H1 (cell line): ENCODE measurements around the gene FBXL14.

ENCODE experiments used
- CHD2 ChIP-seq: IDR thresholded peaks from 2 replicates; pipeline ENCODE4 v1.6.1; 2012; ENCODE audit warnings: low read length, improper control_type of control experiment
- CTCF ChIP-seq, 3 experiments: IDR thresholded peaks; 1 replicate in 2 of 3; 2 replicates in 1 of 3; pipeline versions ENCODE4 v1.5.1 to v1.6.1; 2011; ENCODE audit warnings: low read length in 3 of 3, mild to moderate bottlenecking in 3 of 3, inconsistent platforms in 2 of 3, low read depth in 1 of 3, moderate library complexity in 1 of 3; ENCODE audit not compliant: insufficient read depth in 1 of 3; ENCODE audit errors: control extremely low read depth in 1 of 3
- GTF2F1 ChIP-seq: IDR thresholded peaks from 2 replicates; pipeline ENCODE4 v1.6.1; 2012; ENCODE audit warnings: low read depth, low read length, improper control_type of control experiment, borderline replicate concordance
- KDM1A ChIP-seq: fragments of 200-600, 300-600 bp; sonication (generic); IDR thresholded peaks from 2 replicates; pipeline ENCODE4 v1.7.1; 2016; ENCODE audit warnings: mild to moderate bottlenecking, low read length, borderline replicate concordance
- PHF8 ChIP-seq: fragments of 200-600 bp; sonication (generic); conservative IDR thresholded peaks from 2 replicates; pipeline ENCODE4 v1.7.1; 2012; ENCODE audit warnings: low read depth, mild to moderate bottlenecking, inconsistent platforms, low read length, moderate library complexity
- POLR2A ChIP-seq, 2 experiments: IDR thresholded peaks; 1 replicate in 1 of 2; 2 replicates in 1 of 2; pipeline ENCODE4 v1.6.1; 2011; ENCODE audit warnings: low read depth in 2 of 2, low read length in 2 of 2, mild to moderate bottlenecking in 2 of 2; ENCODE audit errors: control extremely low read depth in 1 of 2
- POLR2AphosphoS5 ChIP-seq: IDR thresholded peaks from 2 replicates; pipeline ENCODE4 v1.6.1; 2011; ENCODE audit warnings: low read depth, low read length
- RNF2 ChIP-seq: fragments of 200-900, 300-1000 bp; sonication (generic); IDR thresholded peaks from 2 replicates; pipeline ENCODE4 v1.7.1; 2016; ENCODE audit warnings: borderline replicate concordance, low read depth, mild to moderate bottlenecking, antibody characterized with exemption, low read length; ENCODE audit not compliant: poor library complexity, severe bottlenecking; ENCODE audit errors: missing control alignments
- SIN3A ChIP-seq, 2 experiments: IDR thresholded peaks in 1 of 2; conservative IDR thresholded peaks in 1 of 2; 2 replicates each; pipeline ENCODE4 v1.6.1; 2011 to 2012; ENCODE audit warnings: low read length in 2 of 2, improper control_type of control experiment in 1 of 2, low read depth in 1 of 2, mild to moderate bottlenecking in 1 of 2
- SP1 ChIP-seq: IDR thresholded peaks from 2 replicates; pipeline ENCODE4 v1.6.1; 2011; ENCODE audit warnings: low read depth, low read length
- SUZ12 ChIP-seq: fragments of 200-600 bp; sonication (generic); IDR thresholded peaks from 2 replicates; pipeline ENCODE4 v1.6.1; 2012; ENCODE audit warnings: mild to moderate bottlenecking, inconsistent platforms, low read length, moderate library complexity, mixed read lengths
- TAF1 ChIP-seq: IDR thresholded peaks from 2 replicates; pipeline ENCODE4 v1.6.1; 2011; ENCODE audit warnings: mild to moderate bottlenecking, low read depth, low read length
- USF2 ChIP-seq: IDR thresholded peaks from 2 replicates; pipeline ENCODE4 v1.6.1; 2011; ENCODE audit warnings: low read length, improper control_type of control experiment

- TF ChIP-seq GTF2F1 (no peak), SP1 (no peak), CTCF (IDR thresholded peaks at IDR 0.05; ENCODE audit: control extremely low read depth in 1 of 3, insufficient read depth in 1 of 3, low read depth in 1 of 3, low read length in 3 of 3) (peak in 1 of 3 experiments; percentile 5; a peak in 1 of 4 replicates), KDM1A (no peak), USF2 (peak; percentile 57), SIN3A (conservative IDR thresholded peaks at IDR 0.05 in 1 of 2, IDR thresholded peaks at IDR 0.05 in 1 of 2; ENCODE audit: low read depth in 1 of 2, low read length in 2 of 2) (peak; percentile 63 to 83; a peak in 3 of 4 replicates), TAF1 (peak; percentile 45; the same call in 1 of the 2 replicates), SUZ12 (no peak), POLR2A (IDR thresholded peaks at IDR 0.05; ENCODE audit: control extremely low read depth in 1 of 2, low read depth in 2 of 2, low read length in 2 of 2) (peak in 1 of 2 experiments; percentile 28; a peak in 1 of 3 replicates), CHD2 (no peak), POLR2AphosphoS5 (no peak), RNF2 (no peak), PHF8 (peak; percentile 54; the same call in 1 of the 2 replicates)
Measured at GRCh38 chr12:1594261-1595025, at the start of gene FBXL14.
